Ovary (tissue), 9 donors: ENCODE measurements around the gene CILP2. TPM values are rescaled to one million over a fixed set of nuclear protein-coding genes. Genes with fewer than 3 reads are reported as not detected.

Experiments
- DNase-seq, 5 donors: peaks; one replicate each; pipeline ENCODE4 v3.0.0-alpha.2; 2019 to 2020
- H3K27ac ChIP-seq, 2 donors: fragments of 200-600 bp; one replicate each; pipeline versions ENCODE4 v1.5.1 to v1.8.0; 2019 to 2022
- H3K27me3 ChIP-seq: fragments of 200-600 bp; one replicate; pipeline ENCODE4 v1.8.0; 2022
- H3K36me3 ChIP-seq: fragments of 200-600 bp; sonication (generic); one replicate; pipeline ENCODE4 v1.5.1; 2019
- H3K4me1 ChIP-seq: one replicate; pipeline ENCODE4 v1.8.1; 2013; ENCODE audit warnings: mild to moderate bottlenecking, moderate library complexity; ENCODE audit not compliant: insufficient read depth
- H3K4me3 ChIP-seq: fragments of 200-600 bp; sonication (generic); one replicate; pipeline ENCODE4 v1.5.1; 2017
- H3K9me3 ChIP-seq, 2 donors: fragments of 200-600 bp in 1 of 2; sonication (generic) in 1 of 2; one replicate each; pipeline versions ENCODE4 v1.5.1 to v1.8.1; 2013 to 2019; ENCODE audit warnings: mild to moderate bottlenecking in 1 of 2, moderate library complexity in 1 of 2
- EP300 ChIP-seq: sonication (generic); formaldehyde crosslinking; IDR thresholded peaks from one replicate; pipeline ENCODE4 v1.6.1; 2017; ENCODE audit warnings: antibody characterized with exemption
- POLR2A ChIP-seq: fragments of 450-650 bp; IDR thresholded peaks from one replicate; pipeline ENCODE4 v1.6.1; 2017; ENCODE audit warnings: antibody characterized with exemption, mild to moderate bottlenecking, moderate library complexity
- WGBS, 3 donors: extraction: QIAGEN DNeasy Blood & Tissue Kit in 1 of 3; methylation state at CpG; one replicate each; pipeline versions ENCODE4 v1.1.5 to v1.1.7; 2013 to 2017; 5-methylcytosine and 5-hydroxymethylcytosine counted together
- intact Hi-C, 4 donors: fragments of 100-400 bp; cut with DNase I; formaldehyde crosslinking; loops; one replicate each; pipeline versions ENCODE4 v1.11.0 to v1.15.1; 2022 to 2023
- polyA plus RNA-seq, 2 donors: library from polyadenylated mRNA; stranded (reverse); fragments of 200-250 nt in 1 of 2; fragments of 350-450 nt in 1 of 2; fragmentation: Illumina TruSeq in 1 of 2; extraction: RNeasy Lipid Tissue Mini Kit (QIAGEN cat#74804) in 1 of 2; gene quantifications; one replicate each; pipeline ENCODE4 v1.2.3, GENCODE V29; 2013 to 2014
- total RNA-seq, 7 donors: library from RNA; depleted of rRNA in 2 of 7; stranded (reverse); fragments of >200 nt in 2 of 7; fragmentation: NEBNext Ultra II Directional in 3 of 7; extraction: Animal tissue kit (Norgen Biotek cat#: 25700) in 3 of 7; gene quantifications; one replicate each; pipeline versions ENCODE4 v1.1.0 to v1.2.4, GENCODE V29; 2016 to 2023
- TF ChIP-seq, protein P1 (sequence below), 3 donors: fragments of 450-650 bp in 2 of 3; fragments of 200-600 bp in 1 of 3; IDR thresholded peaks; one replicate each; pipeline versions ENCODE4 v1.5.1 to v1.8.0; 2016 to 2022; ENCODE audit warnings: antibody characterized with exemption in 3 of 3, mild to moderate bottlenecking in 1 of 3
- donor health status: DM: no; HTN: no; CAD: no; lungs with moderate emphysema.
- donor health status: DM: no; HTN: no; CAD: no.
- donor health status: Bipolar disorder and iron deficiency.
- donor health status: DM: yes; HTN: yes; CAD: no.
- donor health status: DM: no; HTN: no; CAD: no.
- donor health status: DM: yes; HTN: yes; CAD: no.

Gene CILP2
- total and polyA plus RNA-seq, 9 donors: 0.28 to 9.7 (median 1.0) TPM

DNA sequence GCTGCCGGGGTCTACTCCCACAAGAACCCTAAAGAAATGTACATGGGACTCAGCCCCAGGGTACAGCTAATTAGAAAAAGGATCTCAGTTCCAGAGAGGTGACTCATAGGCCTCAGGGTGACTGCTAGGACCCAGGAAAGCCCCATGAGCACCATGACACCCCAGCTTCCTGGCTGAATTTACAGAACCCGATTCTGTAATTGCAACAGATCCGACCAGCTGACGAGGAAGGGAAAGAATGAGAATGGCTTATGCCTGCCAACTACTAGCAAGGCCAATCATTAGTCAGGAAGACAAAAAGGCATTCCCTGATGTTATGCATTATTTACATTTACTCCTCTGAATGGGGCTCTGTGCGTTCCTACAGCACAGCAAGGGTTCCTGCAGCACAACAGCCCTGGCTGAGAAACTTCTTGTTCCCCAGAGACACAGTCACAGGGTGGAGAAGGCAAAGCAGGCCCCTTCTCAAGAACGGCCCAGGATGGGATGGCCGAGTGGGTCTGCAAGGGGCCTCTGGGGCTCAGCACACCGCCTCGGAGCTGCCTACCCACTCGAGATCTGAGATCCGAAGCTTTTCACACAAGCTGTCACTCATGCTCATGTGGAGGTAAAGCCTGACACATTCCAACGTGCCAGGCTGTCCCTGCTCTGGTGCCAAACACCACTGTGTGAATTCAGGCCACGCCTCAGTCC lies 53.2 kb downstream of the CILP2 start:
- Histone ChIP-seq H3K27ac (no peak overlapping the region), H3K36me3 (no peaks in the 10 kb centered on the region), H3K27me3 (no peaks in the 10 kb centered on the region), H3K4me3 (no peak overlapping the region), H3K4me1 (no peaks in the 10 kb centered on the region), H3K9me3 (no peaks in the 10 kb centered on the region)
- intact Hi-C loops: no loop called here
- DNase-seq: no peak
- 50 to 61% (median 57%) methylated on average over 13 of the region's 13 CpGs for WGBS, 3 donors
- TF ChIP-seq EP300 (no peak), POLR2A (no peak)
- TF ChIP-seq, protein P1, sequence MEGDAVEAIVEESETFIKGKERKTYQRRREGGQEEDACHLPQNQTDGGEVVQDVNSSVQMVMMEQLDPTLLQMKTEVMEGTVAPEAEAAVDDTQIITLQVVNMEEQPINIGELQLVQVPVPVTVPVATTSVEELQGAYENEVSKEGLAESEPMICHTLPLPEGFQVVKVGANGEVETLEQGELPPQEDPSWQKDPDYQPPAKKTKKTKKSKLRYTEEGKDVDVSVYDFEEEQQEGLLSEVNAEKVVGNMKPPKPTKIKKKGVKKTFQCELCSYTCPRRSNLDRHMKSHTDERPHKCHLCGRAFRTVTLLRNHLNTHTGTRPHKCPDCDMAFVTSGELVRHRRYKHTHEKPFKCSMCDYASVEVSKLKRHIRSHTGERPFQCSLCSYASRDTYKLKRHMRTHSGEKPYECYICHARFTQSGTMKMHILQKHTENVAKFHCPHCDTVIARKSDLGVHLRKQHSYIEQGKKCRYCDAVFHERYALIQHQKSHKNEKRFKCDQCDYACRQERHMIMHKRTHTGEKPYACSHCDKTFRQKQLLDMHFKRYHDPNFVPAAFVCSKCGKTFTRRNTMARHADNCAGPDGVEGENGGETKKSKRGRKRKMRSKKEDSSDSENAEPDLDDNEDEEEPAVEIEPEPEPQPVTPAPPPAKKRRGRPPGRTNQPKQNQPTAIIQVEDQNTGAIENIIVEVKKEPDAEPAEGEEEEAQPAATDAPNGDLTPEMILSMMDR (IDR thresholded peaks at IDR 0.05): no peak

GRCh38 chr19:19592690-19593089 lies 54.6 kb downstream of the CILP2 start:
- 93 to 98% (median 95%) methylated on average over 10 of the region's 10 CpGs for WGBS, 3 donors
- Histone ChIP-seq H3K4me3 (no peak overlapping the region), H3K27ac (no peak overlapping the region), H3K27me3 (no peaks in the 10 kb centered on the region), H3K9me3 (no peaks in the 10 kb centered on the region), H3K36me3 (no peaks in the 10 kb centered on the region), H3K4me1 (no peaks in the 10 kb centered on the region)
- intact Hi-C loops: no loop called here
- DNase-seq: no peak
- no peak for TF ChIP-seq EP300
- TF ChIP-seq POLR2A: no peak
- TF ChIP-seq, protein P1 (IDR thresholded peaks at IDR 0.05): no peak

DNA sequence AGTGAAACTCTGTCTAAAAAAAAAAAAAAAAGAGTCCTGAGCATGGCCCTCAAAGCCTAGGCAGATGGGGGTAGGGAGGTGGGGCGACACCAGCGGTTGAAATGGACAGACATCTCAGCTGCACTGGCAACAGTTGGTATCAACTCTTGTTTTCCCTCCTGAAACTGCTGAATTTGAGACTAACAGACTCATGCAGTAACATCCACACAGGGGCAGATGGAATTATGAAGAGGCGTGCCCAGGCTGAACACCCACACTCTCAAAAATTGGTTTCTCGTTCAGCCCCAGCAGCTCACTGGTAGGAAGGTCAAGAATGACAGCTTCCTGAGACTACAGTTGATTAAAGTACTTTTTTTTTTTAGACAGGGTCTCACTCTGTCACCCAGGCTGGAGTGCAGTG lies 56.3 kb downstream of the CILP2 start:
- Histone ChIP-seq H3K4me3 (no peak overlapping the region), H3K9me3 (no peaks in the 10 kb centered on the region), H3K36me3 (no peaks in the 10 kb centered on the region), H3K27me3 (no peaks in the 10 kb centered on the region), H3K27ac (no peak overlapping the region), H3K4me1 (no peaks in the 10 kb centered on the region)
- TF ChIP-seq, protein P1 (IDR thresholded peaks at IDR 0.05): no peak
- TF ChIP-seq EP300: no peak
- TF ChIP-seq POLR2A: no peak
- intact Hi-C loops: no loop called here
- 91 to 99% (median 94%) methylated on average over 4 of the region's 4 CpGs for WGBS, 3 donors
- no peak for DNase-seq

- Histone ChIP-seq H3K9me3 (no peaks in the 10 kb centered on the region), H3K27ac (no peak overlapping the region), H3K27me3 (no peaks in the 10 kb centered on the region), H3K4me3 (no peak overlapping the region), H3K4me1 (no peaks in the 10 kb centered on the region), H3K36me3 (no peaks in the 10 kb centered on the region)
- WGBS, 3 donors: 67 to 82% (median 72%) methylated on average over 8 of the region's 8 CpGs
- intact Hi-C loops: no loop called here
- TF ChIP-seq, protein P1 (IDR thresholded peaks at IDR 0.05): no peak
- TF ChIP-seq EP300: no peak
- no peak for TF ChIP-seq POLR2A
- no peak for DNase-seq
Observed at GRCh38 chr19:19595171-19595701, 57.2 kb downstream of the CILP2 start.

Other genes starting within 250 kb of the CILP2 start
- gene SUGP1, start 217.8 kb upstream of the CILP2 start, total RNA-seq: 10 to 100 TPM; 14.7 to 42.9 (median 37.3) TPM
- 10 to 100 TPM; 27.6 to 29.0 TPM for gene SUGP1, start 217.8 kb upstream of the CILP2 start, polyA plus RNA-seq
- 10 to 100 TPM; 48.3 to 77.0 (median 61.7) TPM for gene MAU2, start 217.4 kb upstream of the CILP2 start, total RNA-seq
- 10 to 100 TPM; 12.4 to 33.2 TPM for gene MAU2, start 217.4 kb upstream of the CILP2 start, polyA plus RNA-seq
- gene GATAD2A, start 132.6 kb upstream of the CILP2 start, total RNA-seq: 10 to 100 TPM; 10.7 to 83.0 (median 57.9) TPM
- gene GATAD2A, start 132.6 kb upstream of the CILP2 start, polyA plus RNA-seq: 10 to 100 TPM; 13.7 to 18.9 TPM
- 1 to 10 TPM in 3 of 7 donors, under 1 TPM in 4; 0.76 to 1.8 (median 0.95) TPM for gene TSSK6, start 22.7 kb upstream of the CILP2 start, total RNA-seq
- 1 to 10 TPM in 1 of 2 donors, not detected in 1; 2.5 TPM for gene TSSK6, start 22.7 kb upstream of the CILP2 start, polyA plus RNA-seq
- gene NDUFA13, start 22.0 kb upstream of the CILP2 start, total RNA-seq: 100 to 1,000 TPM in 6 of 7 donors, 10 to 100 TPM in 1; 46.5 to 291 (median 212) TPM
- gene NDUFA13, start 22.0 kb upstream of the CILP2 start, polyA plus RNA-seq: 100 to 1,000 TPM in 1 of 2 donors, 10 to 100 TPM in 1; 33.5 to 202 TPM
- gene YJEFN3, start 9.4 kb upstream of the CILP2 start, total RNA-seq: 1 to 10 TPM; 2.0 to 5.0 (median 3.5) TPM
- 1 to 10 TPM; 2.9 TPM for gene YJEFN3, start 9.4 kb upstream of the CILP2 start, polyA plus RNA-seq
- 1 to 10 TPM; 1.9 to 4.4 (median 3.2) TPM for gene PBX4, start 80.4 kb downstream of the CILP2 start, total RNA-seq
- 1 to 10 TPM in 1 of 2 donors, under 1 TPM in 1; 0.73 to 4.1 TPM for gene PBX4, start 80.4 kb downstream of the CILP2 start, polyA plus RNA-seq
- gene LPAR2, start 90.0 kb downstream of the CILP2 start, total RNA-seq: 10 to 100 TPM in 1 of 7 donors, 1 to 10 TPM in 6; 4.5 to 17.0 (median 7.3) TPM
- gene LPAR2, start 90.0 kb downstream of the CILP2 start, polyA plus RNA-seq: 1 to 10 TPM; 3.2 to 7.9 TPM
- 1 to 10 TPM; 3.9 to 6.9 (median 5.2) TPM for gene GMIP, start 105.4 kb downstream of the CILP2 start, total RNA-seq
- gene GMIP, start 105.4 kb downstream of the CILP2 start, polyA plus RNA-seq: 1 to 10 TPM; 3.3 to 3.8 TPM
- gene ATP13A1, start 125.4 kb downstream of the CILP2 start, total RNA-seq: 100 to 1,000 TPM in 2 of 7 donors, 10 to 100 TPM in 5; 46.7 to 407 (median 67.7) TPM
- 10 to 100 TPM; 24.9 to 40.9 TPM for gene ATP13A1, start 125.4 kb downstream of the CILP2 start, polyA plus RNA-seq
- 10 to 100 TPM in 1 of 7 donors, 1 to 10 TPM in 6; 2.9 to 12.6 (median 5.6) TPM for gene ZNF101, start 130.6 kb downstream of the CILP2 start, total RNA-seq
- gene ZNF101, start 130.6 kb downstream of the CILP2 start, polyA plus RNA-seq: 10 to 100 TPM in 1 of 2 donors, 1 to 10 TPM in 1; 4.2 to 10.4 TPM
- gene ZNF14, start 194.8 kb downstream of the CILP2 start, total RNA-seq: 10 to 100 TPM in 6 of 7 donors, 1 to 10 TPM in 1; 9.0 to 19.9 (median 12.6) TPM
- 1 to 10 TPM; 6.3 to 9.5 TPM for gene ZNF14, start 194.8 kb downstream of the CILP2 start, polyA plus RNA-seq